ENCODE results near the gene CNBD2. TPM values are rescaled to one million over a fixed set of nuclear protein-coding genes. Genes with fewer than 3 reads are reported as not detected.
"Not testable (repeated sequence)": the region's sequence is repeated elsewhere in the genome, so short reads cannot be mapped to it uniquely, and the experiment has no call there.

Gene CNBD2
- total RNA-seq, 2 donors from 2014 or later: 3.3 to 4.7 TPM

DNA sequence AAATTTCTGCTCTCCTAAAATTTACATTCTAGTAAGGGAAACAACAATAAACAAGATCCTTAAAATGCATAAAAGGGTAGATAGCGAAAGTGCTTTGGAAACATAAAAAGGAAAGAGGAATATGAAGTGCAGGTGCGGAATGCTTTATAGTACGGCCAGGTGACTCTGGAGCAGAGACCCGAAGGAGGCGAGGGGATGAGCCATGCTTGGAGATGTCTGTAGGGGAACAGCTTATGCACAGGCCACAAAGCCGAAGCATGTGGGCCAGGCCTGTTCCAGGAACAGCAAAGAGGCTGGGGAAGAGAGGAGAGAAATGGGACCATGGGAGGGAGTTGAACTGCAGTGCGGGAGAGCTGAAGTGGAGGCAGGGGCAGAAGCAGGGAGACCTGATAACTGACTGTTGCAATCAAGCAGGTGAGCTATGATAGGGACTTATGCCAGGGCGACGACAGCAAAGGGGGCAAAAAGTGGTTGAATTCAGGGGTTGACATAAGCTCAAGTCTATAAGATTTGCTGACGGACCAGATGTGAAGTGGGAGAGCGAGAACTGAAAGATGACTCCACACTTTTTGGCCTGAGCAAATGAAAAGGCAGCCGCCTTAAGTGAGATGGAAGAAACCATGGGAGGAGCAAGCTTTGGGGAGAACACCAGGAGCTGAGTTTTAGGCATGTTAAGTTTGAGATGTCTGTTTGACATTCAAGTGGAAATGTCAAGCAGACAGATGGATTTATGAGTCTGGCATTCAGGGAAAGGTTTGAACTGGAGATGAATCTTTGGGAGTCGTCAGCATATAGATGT lies 83.1 kb downstream of the CNBD2 start:
- Histone ChIP-seq H3K4me1 (peaks cover 8% of the 10 kb centered on the region), H3K36me3 (no peaks in the 10 kb centered on the region), H3K27ac (peak overlapping the region; percentile 93), H3K9me3 (no peaks in the 10 kb centered on the region), H3K27me3 (no peaks in the 10 kb centered on the region), H3K4me3 (peak overlapping the region; percentile 64), H3K9ac (ENCODE audit: low read depth in 2 of 2, low read length in 2 of 2) (peak overlapping the region; percentile 70 to 100)
- DNase-seq: no peak
- TF ChIP-seq, protein P1, sequence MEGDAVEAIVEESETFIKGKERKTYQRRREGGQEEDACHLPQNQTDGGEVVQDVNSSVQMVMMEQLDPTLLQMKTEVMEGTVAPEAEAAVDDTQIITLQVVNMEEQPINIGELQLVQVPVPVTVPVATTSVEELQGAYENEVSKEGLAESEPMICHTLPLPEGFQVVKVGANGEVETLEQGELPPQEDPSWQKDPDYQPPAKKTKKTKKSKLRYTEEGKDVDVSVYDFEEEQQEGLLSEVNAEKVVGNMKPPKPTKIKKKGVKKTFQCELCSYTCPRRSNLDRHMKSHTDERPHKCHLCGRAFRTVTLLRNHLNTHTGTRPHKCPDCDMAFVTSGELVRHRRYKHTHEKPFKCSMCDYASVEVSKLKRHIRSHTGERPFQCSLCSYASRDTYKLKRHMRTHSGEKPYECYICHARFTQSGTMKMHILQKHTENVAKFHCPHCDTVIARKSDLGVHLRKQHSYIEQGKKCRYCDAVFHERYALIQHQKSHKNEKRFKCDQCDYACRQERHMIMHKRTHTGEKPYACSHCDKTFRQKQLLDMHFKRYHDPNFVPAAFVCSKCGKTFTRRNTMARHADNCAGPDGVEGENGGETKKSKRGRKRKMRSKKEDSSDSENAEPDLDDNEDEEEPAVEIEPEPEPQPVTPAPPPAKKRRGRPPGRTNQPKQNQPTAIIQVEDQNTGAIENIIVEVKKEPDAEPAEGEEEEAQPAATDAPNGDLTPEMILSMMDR (IDR thresholded peaks at IDR 0.05): no peak
- intact Hi-C loops (cut with DNase I): no loop called here

DNA sequence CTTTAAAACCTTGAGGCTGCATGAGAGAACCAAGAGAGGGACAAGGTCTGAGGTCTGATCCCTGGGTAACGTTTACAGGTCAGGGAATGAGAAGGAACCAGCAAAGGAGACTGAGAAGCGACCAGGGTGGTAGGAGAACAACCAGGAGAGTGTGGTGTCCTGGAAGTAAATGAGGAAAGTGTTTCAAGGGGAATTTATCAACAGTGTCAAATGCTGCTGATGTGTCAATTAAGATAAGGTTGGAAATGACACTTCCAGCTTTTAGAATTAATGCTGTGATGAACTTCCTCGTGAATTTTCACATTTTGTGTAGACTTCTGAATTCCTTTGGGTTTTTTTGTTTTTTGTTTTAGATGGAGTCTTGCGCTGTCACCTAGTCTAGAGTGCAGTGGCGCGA lies 83.7 kb downstream of the CNBD2 start:
- no peak for DNase-seq
- H3K9me3 ChIP-seq: no peaks in the 10 kb centered on the region
- no peaks in the 10 kb centered on the region for H3K27me3 ChIP-seq
- no peaks in the 10 kb centered on the region for H3K36me3 ChIP-seq
- TF ChIP-seq, protein P1 (IDR thresholded peaks at IDR 0.05): no peak
- H3K4me3 ChIP-seq: no peak overlapping the region
- peaks cover 8% of the 10 kb centered on the region for H3K4me1 ChIP-seq
- H3K9ac ChIP-seq (ENCODE audit: low read depth in 2 of 2, low read length in 2 of 2): no peak overlapping the region
- intact Hi-C loops (cut with DNase I): no loop called here
- no peak overlapping the region for H3K27ac ChIP-seq

DNA sequence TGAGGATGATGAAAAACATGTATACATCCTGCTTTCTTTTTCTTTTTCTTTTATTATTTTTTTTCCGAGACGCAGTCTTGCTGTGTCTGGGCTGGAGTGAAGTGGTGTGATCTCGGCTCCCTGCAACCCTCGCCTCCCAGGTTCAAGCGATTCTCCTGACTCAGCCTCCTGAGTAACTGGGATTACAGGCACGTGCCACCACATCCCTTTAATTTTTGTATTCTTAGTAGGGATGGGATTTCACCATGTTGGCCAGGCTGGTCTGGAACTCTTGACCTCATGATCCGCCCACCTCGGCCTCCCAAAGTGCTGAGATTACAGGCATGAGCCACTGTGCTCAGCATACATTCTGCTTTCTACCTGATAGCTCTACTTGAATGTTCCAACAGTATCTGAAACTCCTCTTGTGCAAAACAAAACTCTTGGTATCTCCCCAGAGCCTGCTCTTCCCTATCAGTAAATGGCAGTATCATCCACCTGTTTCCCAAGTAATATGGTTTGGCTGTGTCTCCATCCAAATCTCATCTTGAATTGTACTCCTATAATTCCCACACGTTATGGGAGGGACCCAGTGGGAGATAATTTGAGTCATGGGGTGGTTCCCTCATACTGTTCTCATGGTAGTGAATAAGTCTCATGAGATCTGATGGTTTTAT lies 85.6 kb downstream of the CNBD2 start:
- H3K9ac ChIP-seq (ENCODE audit: low read depth in 2 of 2, low read length in 2 of 2); H3K4me1 ChIP-seq; H3K9me3 ChIP-seq; H3K4me3 ChIP-seq; H3K36me3 ChIP-seq; intact Hi-C loops (cut with DNase I); H3K27ac ChIP-seq; H3K27me3 ChIP-seq; DNase-seq: not testable (repeated sequence)

DNA sequence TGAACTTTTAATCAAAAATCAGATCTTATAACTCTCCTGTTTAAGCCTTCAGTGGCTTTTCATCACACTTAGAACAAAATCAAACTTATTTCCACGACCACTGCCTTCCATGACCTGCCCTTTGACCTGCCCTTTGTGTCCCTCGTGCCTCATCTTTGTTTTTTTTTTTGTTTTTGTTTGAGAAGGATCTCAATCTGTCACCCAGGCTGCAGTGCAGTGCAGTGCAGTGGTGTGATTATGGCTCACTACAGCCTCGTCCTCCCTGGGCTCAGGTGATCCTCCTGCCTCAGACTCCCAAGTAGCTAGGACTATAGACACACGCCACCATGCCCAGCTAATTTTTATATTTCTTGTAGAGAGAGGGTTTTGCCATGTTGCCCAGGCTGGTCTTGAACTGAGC lies 86.8 kb downstream of the CNBD2 start:
- no peak for DNase-seq
- Histone ChIP-seq H3K27me3 (no peaks in the 10 kb centered on the region), H3K4me3 (no peak overlapping the region), H3K36me3 (no peaks in the 10 kb centered on the region), H3K9me3 (no peaks in the 10 kb centered on the region), H3K4me1 (peaks cover 5% of the 10 kb centered on the region), H3K27ac (no peak overlapping the region), H3K9ac (ENCODE audit: low read depth in 2 of 2, low read length in 2 of 2) (no peak overlapping the region)
- TF ChIP-seq, protein P1 (IDR thresholded peaks at IDR 0.05): no peak
- intact Hi-C loops (cut with DNase I): no loop called here

DNA sequence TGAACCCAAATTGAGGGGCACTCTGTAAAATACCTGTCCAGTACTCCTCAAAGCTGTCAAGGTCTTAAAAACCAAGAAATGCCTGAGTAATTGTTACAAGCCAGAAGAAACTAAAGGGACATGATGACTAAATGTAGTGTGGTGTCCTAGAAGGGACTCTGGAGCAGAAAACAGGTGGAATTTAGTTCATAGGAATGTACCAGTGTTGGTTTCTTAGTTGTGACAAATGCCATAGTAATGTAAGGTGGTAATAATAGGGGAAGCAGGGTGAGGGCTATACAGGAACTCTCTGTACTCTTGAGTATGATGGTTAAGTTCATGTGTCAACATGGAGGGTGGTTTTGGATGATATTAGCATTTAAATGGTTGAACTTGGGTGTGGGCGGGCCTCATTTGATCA lies 92.3 kb downstream of the CNBD2 start:
- no peak for DNase-seq
- TF ChIP-seq, protein P1 (IDR thresholded peaks at IDR 0.05): no peak
- Histone ChIP-seq H3K9me3 (no peaks in the 10 kb centered on the region), H3K27ac (no peak overlapping the region), H3K9ac (ENCODE audit: low read depth in 2 of 2, low read length in 2 of 2) (no peak overlapping the region), H3K4me3 (no peak overlapping the region), H3K27me3 (no peaks in the 10 kb centered on the region), H3K4me1 (peaks cover 4% of the 10 kb centered on the region), H3K36me3 (no peaks in the 10 kb centered on the region)
- intact Hi-C loops (cut with DNase I): loop anchor here (10.0 kb wide), 1 partner anchor 74 kb away; no protein-coding TSS in a partner anchor

DNA sequence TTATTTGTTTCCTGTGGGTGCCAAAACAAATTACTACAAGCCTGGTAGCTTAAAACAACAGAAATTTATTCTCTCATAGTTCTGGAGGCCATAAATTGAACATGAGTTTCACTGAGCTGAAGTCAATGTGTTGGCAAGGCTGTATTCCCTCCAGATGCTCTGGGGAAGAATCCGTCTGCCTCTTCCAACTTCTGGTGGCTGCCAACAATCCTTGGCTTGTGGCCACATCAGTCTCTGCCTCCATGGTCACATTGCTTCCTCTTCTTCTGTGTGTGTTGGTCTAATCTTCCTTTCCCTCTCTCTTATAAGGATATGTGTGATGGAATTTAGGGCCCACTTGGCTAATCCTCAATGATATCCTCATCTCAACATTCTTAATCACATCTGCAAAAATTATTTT lies 93.4 kb downstream of the CNBD2 start:
- Histone ChIP-seq H3K4me3 (no peak overlapping the region), H3K36me3 (no peaks in the 10 kb centered on the region), H3K9me3 (no peaks in the 10 kb centered on the region), H3K27me3 (no peaks in the 10 kb centered on the region), H3K27ac (no peak overlapping the region), H3K9ac (ENCODE audit: low read depth in 2 of 2, low read length in 2 of 2) (no peak overlapping the region), H3K4me1 (peaks cover 5% of the 10 kb centered on the region)
- no peak for DNase-seq
- intact Hi-C loops (cut with DNase I): loop anchor here (10.0 kb wide), 1 partner anchor 73 kb away; no protein-coding TSS in a partner anchor
- TF ChIP-seq, protein P1 (IDR thresholded peaks at IDR 0.05): no peak
